ENCODE data around the gene FRMD4A. TPM values are rescaled to one million over a fixed set of nuclear protein-coding genes. Genes with fewer than 3 reads are reported as not detected.

Gene FRMD4A
- total and polyA plus RNA-seq, 10 of the 15 experiments (the other 5 are each of a cell fraction or from before 2014, with no cell fraction given): 17.8 to 75.2 (median 39.1) TPM

DNA sequence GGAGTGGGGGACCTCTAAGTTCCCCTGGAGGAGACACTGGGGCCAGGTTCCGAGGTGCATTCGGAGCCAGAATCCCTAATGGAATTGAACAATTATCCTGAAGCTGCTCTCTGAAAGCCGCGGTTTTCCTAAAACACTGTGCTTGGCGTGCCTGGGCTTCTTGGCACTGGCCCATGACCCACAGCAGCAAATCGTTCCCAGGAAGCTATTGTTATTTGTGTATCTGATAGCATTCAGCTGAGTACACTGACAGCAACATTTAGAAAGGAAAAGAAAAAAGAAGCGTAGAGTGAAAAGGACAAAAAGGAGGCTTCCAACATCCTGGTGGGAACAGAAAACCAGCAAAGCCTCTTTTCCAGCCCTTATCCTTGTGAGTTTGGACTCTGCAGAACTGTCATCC, 339.8 kb downstream of the FRMD4A start:
- Histone ChIP-seq H3K79me2 (ENCODE audit: control insufficient read depth, insufficient read depth, low read length) (peaks cover 4% of the 10 kb centered on the region), H3K4me2 (ENCODE audit: control insufficient read depth, insufficient read depth) (no peak overlapping the region), H3K27ac (ENCODE audit: control insufficient read depth, insufficient read depth) (no peak overlapping the region), H3K27me3 (replicated peaks in 1 of 2; ENCODE audit: control insufficient read depth in 2 of 2, insufficient read depth in 2 of 2, low read length in 1 of 2) (no peaks in the 10 kb centered on the region), H3K4me3 (no peak overlapping the region), H2AFZ (ENCODE audit: control insufficient read depth, low read depth, low read length) (no peak overlapping the region), H4K20me1 (ENCODE audit: control insufficient read depth, insufficient read depth) (no peaks in the 10 kb centered on the region), H3K36me3 (ENCODE audit: control insufficient read depth in 2 of 2, insufficient read depth in 2 of 2, low read length in 1 of 2) (no peaks in the 10 kb centered on the region; a peak in 2 of 4 replicates), H3K9me3 (replicated peaks; ENCODE audit: control insufficient read depth, insufficient read depth, low read length) (no peaks in the 10 kb centered on the region; the same call in 2 of the 3 replicates), H3K9ac (ENCODE audit: control insufficient read depth, insufficient read depth, low read length) (no peak overlapping the region), H3K4me1 (ENCODE audit: control insufficient read depth, insufficient read depth, low read length) (no peaks in the 10 kb centered on the region)
- POLR2A ChIA-PET: no interaction called here
- CTCF ChIA-PET: no interaction called here
- SMC1A ChIA-PET (ENCODE audit: uncharacterized antibody, unreplicated experiment): interaction anchor here (1.3 kb wide), 1 partner anchor 36 kb away, joined by 3 read pairs; no protein-coding TSS in a partner anchor
- in situ Hi-C loops (cut with MboI) (no loop called here), intact Hi-C loops (cut with micrococcal nuclease; ENCODE audit: unreplicated experiment) (no loop called here)
- RAD21 ChIA-PET (ENCODE audit: unreplicated experiment): no interaction called here
- TF ChIP-seq GABPA (IDR thresholded peaks at IDR 0.05; ENCODE audit: low read depth): no peak
- ATAC-seq (no peak), DNase-seq (ENCODE audit: low read depth, low spot score) (no peak), FAIRE-seq (no peak)
- no TSS peak for BruUV-seq (replicated peaks)
- WGBS (ENCODE audit: insufficient coverage, insufficient replicate concordance, low lambda C conversion rate, missing lambda C conversion rate): 78% methylated on average over 7 of the region's 7 CpGs

DNA sequence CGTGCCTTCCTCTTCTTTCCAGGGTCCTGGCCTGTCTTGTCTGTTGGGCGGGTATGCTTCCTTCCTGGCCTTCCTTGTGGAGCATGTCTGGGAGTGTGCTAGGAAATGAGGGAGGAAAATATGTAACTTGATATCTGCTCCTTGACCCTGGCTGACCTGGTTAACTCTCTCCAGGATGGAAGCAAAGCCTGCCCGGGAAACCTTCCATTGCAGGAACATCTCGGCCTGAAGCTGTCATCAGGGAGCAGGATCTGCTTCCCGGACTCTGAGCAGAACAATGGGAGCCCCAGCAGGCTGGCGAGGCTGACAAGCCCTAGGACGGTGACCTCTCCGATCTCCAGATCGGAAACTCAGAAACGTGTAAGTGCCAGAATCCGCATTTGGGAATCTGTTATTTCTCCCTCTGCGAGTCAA, 340.3 kb downstream of the FRMD4A start:
- 55% methylated on average over 12 of the region's 12 CpGs for WGBS (ENCODE audit: insufficient coverage, insufficient replicate concordance, low lambda C conversion rate, missing lambda C conversion rate)
- no peaks in the 10 kb centered on the region; a peak in 1 of 4 replicates for H3K36me3 ChIP-seq (ENCODE audit: control insufficient read depth in 2 of 2, insufficient read depth in 2 of 2, low read length in 1 of 2)
- H3K27ac ChIP-seq (ENCODE audit: control insufficient read depth, insufficient read depth): no peak overlapping the region
- ATAC-seq (no peak), DNase-seq (ENCODE audit: low read depth, low spot score) (no peak), FAIRE-seq (no peak)
- no peaks in the 10 kb centered on the region for H3K4me1 ChIP-seq (ENCODE audit: control insufficient read depth, insufficient read depth, low read length)
- in situ Hi-C loops (cut with MboI) (no loop called here), intact Hi-C loops (cut with micrococcal nuclease; ENCODE audit: unreplicated experiment) (no loop called here)
- H3K9ac ChIP-seq (ENCODE audit: control insufficient read depth, insufficient read depth, low read length): no peak overlapping the region
- H2AFZ ChIP-seq (ENCODE audit: control insufficient read depth, low read depth, low read length): no peak overlapping the region
- ChIA-PET CTCF (no interaction called here), POLR2A (no interaction called here), SMC1A (ENCODE audit: uncharacterized antibody, unreplicated experiment) (interaction anchor here (1.3 kb wide), 1 partner anchor 36 kb away, joined by 3 read pairs; no protein-coding TSS in a partner anchor), RAD21 (ENCODE audit: unreplicated experiment) (interaction anchor here (1.0 kb wide), 1 partner anchor 18 kb away, joined by 3 read pairs; no protein-coding TSS in a partner anchor)
- no TSS peak for BruUV-seq (replicated peaks)
- no peaks in the 10 kb centered on the region; the same call in 2 of the 3 replicates for H3K9me3 ChIP-seq (replicated peaks; ENCODE audit: control insufficient read depth, insufficient read depth, low read length)
- H3K4me3 ChIP-seq: no peak overlapping the region
- H3K79me2 ChIP-seq (ENCODE audit: control insufficient read depth, insufficient read depth, low read length): peaks cover 4% of the 10 kb centered on the region
- no peaks in the 10 kb centered on the region for H3K27me3 ChIP-seq (replicated peaks in 1 of 2; ENCODE audit: control insufficient read depth in 2 of 2, insufficient read depth in 2 of 2, low read length in 1 of 2)
- no peaks in the 10 kb centered on the region for H4K20me1 ChIP-seq (ENCODE audit: control insufficient read depth, insufficient read depth)
- H3K4me2 ChIP-seq (ENCODE audit: control insufficient read depth, insufficient read depth): no peak overlapping the region
- TF ChIP-seq CHD4 (IDR thresholded peaks at IDR 0.05) (no peak), CREM (IDR thresholded peaks at IDR 0.05; ENCODE audit: low read depth) (no peak), MTA3 (IDR thresholded peaks at IDR 0.05; ENCODE audit: borderline replicate concordance, low read length) (no peak), ZNF24 (IDR thresholded peaks at IDR 0.05) (no peak), MEF2B (IDR thresholded peaks at IDR 0.05; ENCODE audit: partially characterized antibody, poor library complexity, severe bottlenecking) (no peak), MEF2A (IDR thresholded peaks at IDR 0.05; ENCODE audit: insufficient read depth, low read depth, low read length) (no peak), RB1 (IDR thresholded peaks at IDR 0.05; ENCODE audit: borderline replicate concordance) (no peak), YBX1 (IDR thresholded peaks at IDR 0.05) (no peak), TBL1XR1 (IDR thresholded peaks at IDR 0.05; ENCODE audit: low read depth, low read length) (no peak), POLR2AphosphoS2 (IDR thresholded peaks at IDR 0.05; ENCODE audit: low read depth, low read length) (no peak), STAT1 (conservative IDR thresholded peaks at IDR 0.05) (no peak)
- TF ChIP-seq, protein P1, sequence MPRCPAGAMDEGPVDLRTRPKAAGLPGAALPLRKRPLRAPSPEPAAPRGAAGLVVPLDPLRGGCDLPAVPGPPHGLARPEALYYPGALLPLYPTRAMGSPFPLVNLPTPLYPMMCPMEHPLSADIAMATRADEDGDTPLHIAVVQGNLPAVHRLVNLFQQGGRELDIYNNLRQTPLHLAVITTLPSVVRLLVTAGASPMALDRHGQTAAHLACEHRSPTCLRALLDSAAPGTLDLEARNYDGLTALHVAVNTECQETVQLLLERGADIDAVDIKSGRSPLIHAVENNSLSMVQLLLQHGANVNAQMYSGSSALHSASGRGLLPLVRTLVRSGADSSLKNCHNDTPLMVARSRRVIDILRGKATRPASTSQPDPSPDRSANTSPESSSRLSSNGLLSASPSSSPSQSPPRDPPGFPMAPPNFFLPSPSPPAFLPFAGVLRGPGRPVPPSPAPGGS (IDR thresholded peaks at IDR 0.05; ENCODE audit: borderline replicate concordance, insufficient read depth, low read depth, low read length, poor library complexity, severe bottlenecking): no peak
- TF ChIP-seq, protein P2, sequence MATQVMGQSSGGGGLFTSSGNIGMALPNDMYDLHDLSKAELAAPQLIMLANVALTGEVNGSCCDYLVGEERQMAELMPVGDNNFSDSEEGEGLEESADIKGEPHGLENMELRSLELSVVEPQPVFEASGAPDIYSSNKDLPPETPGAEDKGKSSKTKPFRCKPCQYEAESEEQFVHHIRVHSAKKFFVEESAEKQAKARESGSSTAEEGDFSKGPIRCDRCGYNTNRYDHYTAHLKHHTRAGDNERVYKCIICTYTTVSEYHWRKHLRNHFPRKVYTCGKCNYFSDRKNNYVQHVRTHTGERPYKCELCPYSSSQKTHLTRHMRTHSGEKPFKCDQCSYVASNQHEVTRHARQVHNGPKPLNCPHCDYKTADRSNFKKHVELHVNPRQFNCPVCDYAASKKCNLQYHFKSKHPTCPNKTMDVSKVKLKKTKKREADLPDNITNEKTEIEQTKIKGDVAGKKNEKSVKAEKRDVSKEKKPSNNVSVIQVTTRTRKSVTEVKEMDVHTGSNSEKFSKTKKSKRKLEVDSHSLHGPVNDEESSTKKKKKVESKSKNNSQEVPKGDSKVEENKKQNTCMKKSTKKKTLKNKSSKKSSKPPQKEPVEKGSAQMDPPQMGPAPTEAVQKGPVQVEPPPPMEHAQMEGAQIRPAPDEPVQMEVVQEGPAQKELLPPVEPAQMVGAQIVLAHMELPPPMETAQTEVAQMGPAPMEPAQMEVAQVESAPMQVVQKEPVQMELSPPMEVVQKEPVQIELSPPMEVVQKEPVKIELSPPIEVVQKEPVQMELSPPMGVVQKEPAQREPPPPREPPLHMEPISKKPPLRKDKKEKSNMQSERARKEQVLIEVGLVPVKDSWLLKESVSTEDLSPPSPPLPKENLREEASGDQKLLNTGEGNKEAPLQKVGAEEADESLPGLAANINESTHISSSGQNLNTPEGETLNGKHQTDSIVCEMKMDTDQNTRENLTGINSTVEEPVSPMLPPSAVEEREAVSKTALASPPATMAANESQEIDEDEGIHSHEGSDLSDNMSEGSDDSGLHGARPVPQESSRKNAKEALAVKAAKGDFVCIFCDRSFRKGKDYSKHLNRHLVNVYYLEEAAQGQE (IDR thresholded peaks at IDR 0.05; ENCODE audit: low read depth, low read length): no peak

Data from GM12878 (cell line).